ENCODE results near the gene GALNT2. TPM values are rescaled to one million over a fixed set of nuclear protein-coding genes. Genes with fewer than 3 reads are reported as not detected.

Gene GALNT2
- total RNA-seq, 8 experiments from 2014 or later = 28.1 to 70.6 (median 41.3) TPM

DNA sequence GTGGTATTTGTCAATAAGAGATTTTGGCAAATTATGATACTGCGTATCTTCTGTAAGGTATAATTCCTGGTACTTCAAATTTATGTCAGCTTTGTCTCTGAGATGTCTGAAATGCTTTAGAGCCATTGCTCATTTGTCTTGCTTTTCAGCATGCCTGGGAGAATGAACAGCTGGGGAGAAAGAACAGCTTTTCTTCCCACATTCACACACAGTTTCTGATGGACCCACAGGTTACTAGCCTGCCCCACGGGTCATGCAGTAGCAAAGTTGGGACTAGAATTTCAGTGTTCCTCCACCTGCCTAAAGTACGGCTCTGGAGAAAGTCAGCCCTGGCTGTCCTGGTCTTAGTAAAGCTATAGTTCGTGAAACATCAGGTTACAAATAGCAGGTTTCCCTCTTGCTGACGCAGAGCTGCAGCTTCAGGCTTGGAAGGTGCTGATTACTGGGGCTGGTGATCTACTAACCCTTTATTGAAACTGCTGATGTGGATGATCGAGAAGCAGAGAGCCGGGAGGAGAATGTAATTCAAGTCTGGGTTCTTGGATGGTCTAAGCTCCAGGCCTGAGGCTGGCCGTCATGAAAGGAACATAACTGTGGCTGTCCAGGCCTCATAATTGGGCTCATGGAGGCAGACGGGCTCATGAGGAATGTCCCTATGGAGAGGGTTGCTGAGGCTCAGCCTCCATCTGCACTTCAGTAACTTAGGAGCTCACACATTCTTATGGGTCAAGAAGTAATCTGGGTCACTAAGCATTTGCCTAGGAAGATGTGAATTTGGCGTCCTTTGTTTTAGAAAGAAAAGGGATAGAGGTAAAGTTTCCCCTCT, 12.4 kb downstream of the GALNT2 start:
- Histone ChIP-seq H3K27ac (peak overlapping the region in 1 of 2 donors; percentile 3), H3K4me3 (no peak overlapping the region), H3K4me1 (replicated peaks in 1 of 2) (peaks cover 20 to 22% of the 10 kb centered on the region in 2 donors)
- in situ Hi-C loops (cut with MboI; ENCODE audit: low pct_unique_long_range_greater_than_20kb in 2 of 9, low sequenced_read_pairs in 9 of 9, unreplicated experiment in 9 of 9) = loop anchor here in 1 of 9 experiments (25.0 kb wide), 1 partner anchor 417 kb away; no protein-coding TSS in a partner anchor
- WGBS, 10 experiments = 48 to 100% (median 80%) methylated on average over 1 to 8 of the region's 10 CpGs; no CpG with 5 or more reads in 1 of the 10 experiments
- ATAC-seq (replicated peaks in 6 of 8) = peak in 4 of 8 experiments; percentile 10 to 25 (median 16)

DNA sequence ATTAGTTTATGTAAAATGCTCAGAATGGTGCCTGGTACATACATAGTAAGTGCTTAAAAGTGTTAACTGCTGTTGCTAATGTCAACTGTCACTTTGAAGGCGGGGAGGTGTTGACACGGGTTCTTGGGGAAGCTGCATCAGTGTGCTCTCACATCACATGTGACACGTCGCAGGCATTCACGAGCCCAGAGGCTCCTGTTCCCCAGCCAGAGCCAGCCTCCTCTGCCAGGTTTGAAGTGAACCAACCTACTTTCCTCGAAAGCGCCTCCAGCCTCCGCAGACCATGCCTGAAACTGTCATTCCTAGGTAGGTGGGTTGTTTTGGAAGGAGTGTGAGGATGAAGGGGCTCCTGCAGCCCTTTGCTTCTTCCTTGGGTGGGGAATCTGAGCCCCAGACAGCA, 13.8 kb downstream of the GALNT2 start:
- H3K27ac ChIP-seq = no peak overlapping the region
- 88 to 100% (median 96%) methylated on average over 1 to 8 of the region's 8 CpGs; no CpG with 5 or more reads in 5 of the 10 experiments for WGBS, 10 experiments
- ATAC-seq (replicated peaks in 6 of 8) = no peak
- no peak overlapping the region for H3K4me3 ChIP-seq
- in situ Hi-C loops (cut with MboI; ENCODE audit: low pct_unique_long_range_greater_than_20kb in 2 of 9, low sequenced_read_pairs in 9 of 9, unreplicated experiment in 9 of 9) = loop anchor here in 1 of 9 experiments (25.0 kb wide), 1 partner anchor 419 kb away; no protein-coding TSS in a partner anchor
- peaks cover 20 to 24% of the 10 kb centered on the region in 2 donors for H3K4me1 ChIP-seq (replicated peaks in 1 of 2)

DNA sequence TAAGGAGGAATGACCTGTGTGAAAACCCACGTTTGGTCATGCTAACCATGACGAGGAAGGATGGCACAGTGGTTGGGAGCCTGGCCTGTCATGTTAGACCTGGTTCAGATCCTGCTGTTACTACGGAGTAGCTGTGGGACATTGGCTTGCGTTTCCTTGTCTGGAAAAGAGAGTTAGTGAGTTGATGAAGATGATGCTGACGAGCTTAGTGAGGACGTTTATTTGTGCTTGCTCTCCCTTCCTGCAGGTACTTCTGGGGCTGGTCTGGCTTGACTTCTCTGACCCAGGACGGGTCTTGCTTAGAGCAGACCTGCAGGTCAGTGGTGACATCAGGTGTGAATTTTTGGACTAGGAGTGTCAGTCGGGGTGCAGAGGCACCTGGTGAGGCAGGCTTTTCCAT, 14.7 kb downstream of the GALNT2 start:
- 67 to 100% (median 95%) methylated on average over 1 to 8 of the region's 8 CpGs; no CpG with 5 or more reads in 2 of the 10 experiments for WGBS, 10 experiments
- ATAC-seq (replicated peaks in 6 of 8) = no peak
- Histone ChIP-seq H3K4me3 (no peak overlapping the region), H3K4me1 (replicated peaks in 1 of 2) (peaks cover 26 to 32% of the 10 kb centered on the region in 2 donors), H3K27ac (no peak overlapping the region)
- in situ Hi-C loops (cut with MboI; ENCODE audit: low pct_unique_long_range_greater_than_20kb in 2 of 9, low sequenced_read_pairs in 9 of 9, unreplicated experiment in 9 of 9) = loop anchor here in 1 of 9 experiments (25.0 kb wide), 1 partner anchor 419 kb away; no protein-coding TSS in a partner anchor

DNA sequence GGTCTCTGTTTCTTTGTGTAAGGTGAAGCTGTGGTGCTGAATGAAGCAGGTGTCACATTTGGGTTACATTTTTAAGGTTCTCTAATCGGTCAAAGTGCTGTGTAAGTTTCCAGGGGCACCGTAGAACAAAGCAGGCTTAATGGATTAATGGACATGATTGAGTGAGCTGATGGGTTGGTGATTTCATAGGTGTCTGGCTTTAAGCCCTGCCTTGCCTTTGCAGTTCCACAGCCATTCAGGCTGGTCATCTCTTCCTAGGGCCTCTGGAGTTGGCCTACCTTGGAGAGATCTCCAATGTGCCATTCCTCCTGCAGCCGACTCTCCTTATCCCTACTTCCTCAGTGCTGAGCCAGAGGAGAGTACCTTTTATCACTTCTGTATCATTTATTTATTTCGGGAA, 15.2 kb downstream of the GALNT2 start:
- Histone ChIP-seq H3K4me1 (replicated peaks in 1 of 2) (peaks cover 26 to 36% of the 10 kb centered on the region in 2 donors), H3K4me3 (no peak overlapping the region), H3K27ac (no peak overlapping the region)
- in situ Hi-C loops (cut with MboI; ENCODE audit: low pct_unique_long_range_greater_than_20kb in 2 of 9, low sequenced_read_pairs in 9 of 9, unreplicated experiment in 9 of 9) = loop anchor here in 1 of 9 experiments (25.0 kb wide), 1 partner anchor 420 kb away; no protein-coding TSS in a partner anchor
- 83 to 100% (median 93%) methylated on average over 1 to 4 of the region's 4 CpGs; no CpG with 5 or more reads in 2 of the 10 experiments for WGBS, 10 experiments
- ATAC-seq (replicated peaks in 6 of 8) = no peak

GRCh38 chr1:230083053-230083452, 16.0 kb downstream of the GALNT2 start:
- ATAC-seq (replicated peaks in 6 of 8) = no peak
- WGBS, 10 experiments = 90 to 100% (median 96%) methylated on average over 1 to 9 of the region's 9 CpGs; no CpG with 5 or more reads in 3 of the 10 experiments
- Histone ChIP-seq H3K27ac (no peak overlapping the region), H3K4me3 (no peak overlapping the region), H3K4me1 (replicated peaks in 1 of 2) (peaks cover 22 to 39% of the 10 kb centered on the region in 2 donors)
- in situ Hi-C loops (cut with MboI; ENCODE audit: low pct_unique_long_range_greater_than_20kb in 2 of 9, low sequenced_read_pairs in 9 of 9, unreplicated experiment in 9 of 9) = loop anchor here in 1 of 9 experiments (25.0 kb wide), 1 partner anchor 421 kb away; no protein-coding TSS in a partner anchor

GRCh38 chr1:230083746-230084407, 16.8 kb downstream of the GALNT2 start:
- peak in 3 of 8 experiments; percentile 8 to 16 (median 8) for ATAC-seq (replicated peaks in 6 of 8)
- H3K4me3 ChIP-seq = no peak overlapping the region
- in situ Hi-C loops (cut with MboI; ENCODE audit: low pct_unique_long_range_greater_than_20kb in 2 of 9, low sequenced_read_pairs in 9 of 9, unreplicated experiment in 9 of 9) = loop anchor here in 1 of 9 experiments (25.0 kb wide), 1 partner anchor 422 kb away; no protein-coding TSS in a partner anchor
- WGBS, 10 experiments = 83 to 100% (median 90%) methylated on average over 2 to 8 of the region's 10 CpGs; no CpG with 5 or more reads in 3 of the 10 experiments
- H3K27ac ChIP-seq = no peak overlapping the region
- peaks cover 15 to 32% of the 10 kb centered on the region in 2 donors for H3K4me1 ChIP-seq (replicated peaks in 1 of 2)

DNA sequence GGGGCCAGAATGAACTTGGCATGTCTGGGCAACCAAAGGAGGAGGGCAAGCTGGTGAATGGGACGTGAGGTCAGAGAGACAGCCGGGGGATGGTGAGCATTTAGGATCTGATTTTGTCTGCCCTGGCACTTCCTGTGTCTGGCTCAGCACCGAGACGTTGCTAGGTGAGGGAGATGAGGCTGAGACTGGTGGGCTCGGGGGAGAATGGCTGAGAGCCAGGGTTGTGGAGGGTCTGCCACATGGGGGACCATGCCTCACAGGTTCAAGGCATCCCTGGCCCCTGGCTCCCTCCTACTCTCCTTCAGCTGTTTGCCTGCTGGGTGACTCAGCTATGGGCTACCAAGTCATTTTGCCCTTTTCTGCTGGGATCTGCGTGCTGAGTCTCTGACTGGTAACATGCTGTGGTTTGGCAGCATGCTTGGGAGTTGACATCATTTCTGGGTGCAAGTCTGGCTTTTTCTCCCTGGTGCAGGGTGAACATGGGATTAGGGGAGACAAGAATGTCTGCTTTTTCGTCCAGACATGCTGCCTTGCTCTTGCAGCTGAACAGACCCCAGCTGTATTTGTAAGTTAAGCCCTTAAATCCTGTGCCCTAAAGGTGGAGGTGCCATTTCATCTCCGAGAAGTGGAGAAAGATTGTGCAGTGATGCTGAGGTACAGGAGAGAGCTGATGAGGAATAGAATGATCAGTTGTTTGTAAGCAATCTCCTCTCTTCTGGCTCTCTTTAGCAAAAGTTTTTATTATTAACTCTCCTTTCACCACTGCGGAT, 17.6 kb downstream of the GALNT2 start:
- Histone ChIP-seq H3K27ac (no peak overlapping the region), H3K4me1 (replicated peaks in 1 of 2) (peaks cover 8 to 25% of the 10 kb centered on the region in 2 donors), H3K4me3 (no peak overlapping the region)
- WGBS, 10 experiments = 14 to 92% (median 71%) methylated on average over 1 to 6 of the region's 9 CpGs; no CpG with 5 or more reads in 1 of the 10 experiments
- in situ Hi-C loops (cut with MboI; ENCODE audit: low pct_unique_long_range_greater_than_20kb in 2 of 9, low sequenced_read_pairs in 9 of 9, unreplicated experiment in 9 of 9) = loop anchor here in 1 of 9 experiments (25.0 kb wide), 1 partner anchor 422 kb away; no protein-coding TSS in a partner anchor
- peak in 7 of 8 experiments; percentile 24 to 94 (median 85) for ATAC-seq (replicated peaks in 6 of 8)

- no peak overlapping the region for H3K27ac ChIP-seq
- WGBS, 10 experiments = 71 to 100% (median 87%) methylated on average over 1 to 5 of the region's 5 CpGs; no CpG with 5 or more reads in 4 of the 10 experiments
These were observed 18.1 kb downstream of the GALNT2 start for GRCh38 chr1:230085178-230085515.

DNA sequence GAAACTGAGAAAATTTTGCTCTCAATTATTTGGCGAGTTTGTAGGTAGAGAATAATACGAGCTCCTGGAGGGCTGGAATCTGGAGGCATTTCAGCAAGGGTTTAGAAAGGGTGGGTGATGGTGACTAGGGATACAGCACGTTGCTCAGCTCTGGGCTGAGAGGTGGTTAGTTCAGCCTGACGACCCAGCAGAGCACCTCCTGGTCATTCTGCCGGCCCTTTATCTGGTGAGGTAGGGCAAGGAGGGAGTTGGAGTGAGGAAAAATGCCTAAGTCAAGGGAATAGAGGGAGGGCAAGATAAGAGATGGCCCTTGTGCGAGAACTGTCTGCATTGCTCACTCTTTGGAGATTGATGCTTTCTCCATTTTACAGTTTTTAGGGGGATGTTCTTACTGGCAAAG, 19.1 kb downstream of the GALNT2 start:
- peak in 2 of 8 experiments; percentile 15 to 23 for ATAC-seq (replicated peaks in 6 of 8)
- no peak overlapping the region for H3K4me3 ChIP-seq
- H3K27ac ChIP-seq = no peak overlapping the region
- in situ Hi-C loops (cut with MboI; ENCODE audit: low pct_unique_long_range_greater_than_20kb in 2 of 9, low sequenced_read_pairs in 9 of 9, unreplicated experiment in 9 of 9) = loop anchor here in 1 of 9 experiments (25.0 kb wide), 1 partner anchor 424 kb away; no protein-coding TSS in a partner anchor
- H3K4me1 ChIP-seq (replicated peaks in 1 of 2) = peaks cover 6 to 24% of the 10 kb centered on the region in 2 donors
- WGBS, 10 experiments = 49 to 100% (median 71%) methylated on average over 1 to 6 of the region's 6 CpGs; no CpG with 5 or more reads in 2 of the 10 experiments

More at GRCh38 chr1:230085178-230085515, 18.1 kb downstream of the GALNT2 start:
- in situ Hi-C loops (cut with MboI; ENCODE audit: low pct_unique_long_range_greater_than_20kb in 2 of 9, low sequenced_read_pairs in 9 of 9, unreplicated experiment in 9 of 9) = loop anchor here in 1 of 9 experiments (25.0 kb wide), 1 partner anchor 423 kb away; no protein-coding TSS in a partner anchor
- H3K4me3 ChIP-seq = no peak overlapping the region
- no peak for ATAC-seq (replicated peaks in 6 of 8)
- H3K4me1 ChIP-seq (replicated peaks in 1 of 2) = peaks cover 6 to 24% of the 10 kb centered on the region in 2 donors

- Histone ChIP-seq H3K4me3 (no peak overlapping the region), H3K4me1 (replicated peaks in 1 of 2) (peaks cover 6 to 24% of the 10 kb centered on the region in 2 donors), H3K27ac (no peak overlapping the region)
- ATAC-seq (replicated peaks in 6 of 8) = peak in 2 of 8 experiments; percentile 21 to 62
- WGBS, 10 experiments = 78 to 100% (median 92%) methylated on average over 2 to 10 of the region's 12 CpGs; no CpG with 5 or more reads in 1 of the 10 experiments
- in situ Hi-C loops (cut with MboI; ENCODE audit: low pct_unique_long_range_greater_than_20kb in 2 of 9, low sequenced_read_pairs in 9 of 9, unreplicated experiment in 9 of 9) = loop anchor here in 1 of 9 experiments (25.0 kb wide), 1 partner anchor 425 kb away; no protein-coding TSS in a partner anchor
These were observed 20.1 kb downstream of the GALNT2 start for GRCh38 chr1:230087028-230087716.

DNA sequence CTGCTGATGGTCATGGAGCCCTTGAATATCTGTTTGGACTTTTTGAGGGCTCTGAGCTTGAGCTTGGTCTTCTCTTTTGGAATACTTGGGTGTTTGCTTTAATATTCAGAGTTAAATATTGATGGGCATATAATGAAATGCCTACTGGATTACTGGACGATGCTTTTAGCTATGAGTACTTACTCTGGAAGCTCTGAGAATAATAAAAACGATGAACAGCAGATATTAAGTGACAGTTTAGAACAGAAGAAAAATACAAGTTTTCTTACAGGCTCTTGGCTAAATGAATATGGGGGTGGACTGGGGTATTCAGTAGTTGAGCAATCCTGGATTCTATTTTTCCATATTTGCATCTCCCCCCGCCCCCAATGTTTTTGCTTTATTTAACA, 20.7 kb downstream of the GALNT2 start:
- H3K27ac ChIP-seq = no peak overlapping the region
- 40 to 100% (median 86%) methylated on average over 1 to 3 of the region's 3 CpGs for WGBS, 10 experiments
- H3K4me1 ChIP-seq (replicated peaks in 1 of 2) = peaks cover 6 to 24% of the 10 kb centered on the region in 2 donors
- ATAC-seq (replicated peaks in 6 of 8) = no peak
- in situ Hi-C loops (cut with MboI; ENCODE audit: low pct_unique_long_range_greater_than_20kb in 2 of 9, low sequenced_read_pairs in 9 of 9, unreplicated experiment in 9 of 9) = loop anchor here in 1 of 9 experiments (25.0 kb wide), 1 partner anchor 425 kb away; no protein-coding TSS in a partner anchor
- H3K4me3 ChIP-seq = no peak overlapping the region
